NOMO-1 treated with dmso at 0.1 percent for 144 hours (cell line): ENCODE measurements around the gene HNRNPA2B1.
"Not testable (repeated sequence)": the region's sequence is repeated elsewhere in the genome, so short reads cannot be mapped to it uniquely, and the experiment has no call there.

Experiments
- DNase-seq: peaks from one replicate; lab custom pipeline; 2025; ENCODE audit not compliant: unreplicated experiment; lab: John Stamatoyannopoulos, UW

The HNRNPA2B1 gene

DNA sequence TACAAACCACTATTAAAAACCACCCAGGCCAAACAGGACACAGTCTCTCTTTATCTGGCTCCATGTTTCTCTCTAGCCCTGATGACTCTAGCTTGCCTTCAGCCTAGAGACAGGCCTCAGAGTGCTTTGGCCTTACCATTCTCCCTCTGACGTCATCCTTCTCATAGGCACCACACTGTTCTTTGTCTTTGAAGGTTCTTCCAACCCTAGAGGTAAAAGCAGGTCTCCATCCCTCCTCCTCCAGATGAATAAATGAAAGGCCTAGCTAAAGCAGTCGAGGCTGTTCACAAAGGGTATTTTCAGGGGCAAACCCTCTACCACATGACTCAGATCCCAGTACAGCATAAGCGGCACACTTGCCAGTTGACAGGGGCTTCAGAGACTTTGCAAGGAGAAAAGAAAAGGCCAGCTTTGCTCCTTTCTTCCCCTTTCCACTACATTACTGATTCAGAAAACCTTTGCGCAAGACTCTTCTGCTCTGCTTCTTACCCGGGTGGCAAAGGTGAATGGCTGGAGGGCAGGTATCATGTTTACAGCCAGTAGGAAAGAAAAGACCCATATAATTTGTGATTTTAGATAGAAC, 33.8 kb downstream of the HNRNPA2B1 start:
- no peak for DNase-seq

DNA sequence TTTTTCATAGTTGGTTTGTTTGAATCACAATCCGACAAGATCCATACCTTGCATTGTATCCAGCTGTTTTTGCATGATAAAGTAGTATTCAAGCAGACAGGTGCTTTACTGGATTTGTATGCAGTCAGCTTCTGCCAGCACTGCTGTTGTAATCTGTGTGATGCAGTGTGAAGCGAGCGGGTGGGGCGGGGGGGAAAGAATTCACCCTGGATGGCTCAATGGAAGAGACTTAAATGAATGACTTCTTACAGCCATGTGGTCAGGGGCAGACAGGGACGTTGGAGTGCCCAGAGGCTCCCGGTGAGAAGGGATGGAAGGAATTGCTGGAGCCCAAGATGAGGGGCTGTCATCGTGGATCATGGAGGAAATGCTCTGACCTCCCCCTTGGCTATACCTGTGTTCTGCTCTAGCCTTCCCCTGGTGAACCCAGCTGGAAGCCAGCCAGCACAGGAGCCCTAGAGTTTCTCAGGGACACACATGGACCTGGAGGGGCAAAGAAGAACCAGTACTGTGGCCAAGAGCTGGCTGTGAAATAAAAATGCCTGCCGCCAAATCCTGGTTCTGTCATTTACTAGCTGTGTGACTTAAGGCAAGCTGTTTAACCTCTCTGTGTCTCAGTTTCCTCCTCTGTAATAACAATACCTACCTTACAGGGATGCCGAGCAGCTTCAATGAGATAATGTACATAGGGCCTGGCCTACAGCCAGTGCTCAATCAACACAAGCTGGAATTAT, 34.4 kb downstream of the HNRNPA2B1 start:
- no peak for DNase-seq

GRCh38 chr7:26163804-26164203, 36.7 kb downstream of the HNRNPA2B1 start:
- DNase-seq: not testable (repeated sequence)

DNA sequence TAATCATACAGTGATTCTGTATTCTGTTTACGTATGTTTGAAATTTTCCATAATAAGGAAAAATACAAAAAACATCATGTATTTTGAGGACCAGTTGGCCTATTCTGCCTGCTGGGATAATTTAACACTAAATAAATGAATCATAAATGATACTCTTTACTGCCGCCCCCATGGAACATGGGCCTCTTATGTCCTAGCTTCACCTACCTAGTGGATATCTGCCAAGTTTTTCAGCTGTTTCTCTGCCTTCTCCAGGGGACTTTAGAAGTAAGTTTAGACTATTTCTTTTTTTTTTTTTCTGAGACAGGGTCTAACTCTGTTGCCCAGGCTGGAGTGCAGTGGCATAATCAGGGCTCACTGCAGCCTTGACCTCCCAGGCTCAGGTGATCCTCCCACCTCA, 38.1 kb downstream of the HNRNPA2B1 start:
- DNase-seq: no peak

DNA sequence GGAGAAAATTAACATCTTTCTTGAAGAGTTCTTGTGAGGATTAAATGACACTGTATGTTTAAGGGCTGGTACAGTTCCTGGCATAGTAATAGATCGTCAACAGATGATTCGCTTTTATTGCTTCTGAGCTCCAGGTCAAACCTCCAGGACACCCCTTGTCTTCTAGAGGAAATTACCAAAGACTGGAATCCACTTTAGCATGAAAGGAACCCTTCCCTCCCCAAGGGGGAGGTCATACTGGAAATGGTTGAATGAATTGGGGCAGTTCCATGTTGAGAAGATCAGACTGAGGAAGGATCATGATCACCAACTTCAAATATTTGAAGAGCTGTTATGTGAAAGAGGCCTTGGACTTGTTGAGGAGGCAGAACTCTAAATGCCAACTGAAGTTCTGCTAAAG, 39.6 kb downstream of the HNRNPA2B1 start:
- DNase-seq: no peak

DNA sequence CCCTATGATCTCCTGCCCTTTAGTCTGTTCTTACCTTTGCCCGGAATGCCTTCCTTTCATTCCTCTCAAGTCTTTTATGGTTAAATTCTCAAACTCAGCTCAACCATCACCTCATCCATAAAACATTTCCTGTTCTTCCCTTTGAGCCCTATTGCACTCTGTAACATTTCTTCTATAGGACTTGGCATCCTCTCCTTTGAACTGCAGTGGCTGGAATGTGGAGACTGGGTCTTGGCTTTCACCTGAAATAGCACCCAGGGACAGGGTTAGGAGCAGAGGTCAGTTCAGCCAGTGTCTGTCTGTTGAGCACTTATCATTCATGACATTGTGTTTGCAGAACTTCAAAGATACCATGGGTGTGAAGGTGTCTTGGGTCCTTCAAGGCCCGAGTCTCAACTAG, 41.3 kb downstream of the HNRNPA2B1 start:
- no peak for DNase-seq

DNA sequence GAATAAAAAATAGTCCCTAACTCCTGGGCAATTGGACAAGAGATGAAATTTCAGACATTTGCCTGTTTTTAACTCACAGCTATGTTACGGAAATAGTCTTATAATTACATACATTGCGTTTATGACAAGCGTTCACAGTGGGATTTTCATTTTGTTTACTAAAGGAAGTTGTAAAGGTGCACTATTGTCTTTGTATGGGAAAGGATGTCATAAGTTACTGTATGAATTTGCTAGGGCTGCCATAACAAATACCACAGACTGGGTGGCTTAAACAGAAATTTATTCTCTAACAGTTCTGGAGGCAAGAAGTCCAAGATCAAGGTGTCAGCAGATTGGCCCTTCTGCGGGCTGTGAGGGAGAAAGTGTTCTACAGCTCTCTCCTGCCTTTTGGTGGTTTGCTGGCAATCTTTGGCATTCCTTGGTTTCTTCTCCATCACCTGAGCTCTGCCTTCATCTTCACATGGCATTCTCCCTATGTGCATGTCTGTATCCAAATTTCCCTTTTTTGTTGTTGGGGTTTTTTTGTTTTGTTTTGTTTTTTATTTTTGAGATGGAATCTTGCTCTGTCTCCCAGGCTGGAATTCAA, 42.9 kb downstream of the HNRNPA2B1 start:
- DNase-seq: no peak

- no peak for DNase-seq
Measured at GRCh38 chr7:26156451-26157420, 43.8 kb downstream of the HNRNPA2B1 start.

GRCh38 chr7:26155531-26156375, 44.8 kb downstream of the HNRNPA2B1 start:
- DNase-seq: no peak

DNA sequence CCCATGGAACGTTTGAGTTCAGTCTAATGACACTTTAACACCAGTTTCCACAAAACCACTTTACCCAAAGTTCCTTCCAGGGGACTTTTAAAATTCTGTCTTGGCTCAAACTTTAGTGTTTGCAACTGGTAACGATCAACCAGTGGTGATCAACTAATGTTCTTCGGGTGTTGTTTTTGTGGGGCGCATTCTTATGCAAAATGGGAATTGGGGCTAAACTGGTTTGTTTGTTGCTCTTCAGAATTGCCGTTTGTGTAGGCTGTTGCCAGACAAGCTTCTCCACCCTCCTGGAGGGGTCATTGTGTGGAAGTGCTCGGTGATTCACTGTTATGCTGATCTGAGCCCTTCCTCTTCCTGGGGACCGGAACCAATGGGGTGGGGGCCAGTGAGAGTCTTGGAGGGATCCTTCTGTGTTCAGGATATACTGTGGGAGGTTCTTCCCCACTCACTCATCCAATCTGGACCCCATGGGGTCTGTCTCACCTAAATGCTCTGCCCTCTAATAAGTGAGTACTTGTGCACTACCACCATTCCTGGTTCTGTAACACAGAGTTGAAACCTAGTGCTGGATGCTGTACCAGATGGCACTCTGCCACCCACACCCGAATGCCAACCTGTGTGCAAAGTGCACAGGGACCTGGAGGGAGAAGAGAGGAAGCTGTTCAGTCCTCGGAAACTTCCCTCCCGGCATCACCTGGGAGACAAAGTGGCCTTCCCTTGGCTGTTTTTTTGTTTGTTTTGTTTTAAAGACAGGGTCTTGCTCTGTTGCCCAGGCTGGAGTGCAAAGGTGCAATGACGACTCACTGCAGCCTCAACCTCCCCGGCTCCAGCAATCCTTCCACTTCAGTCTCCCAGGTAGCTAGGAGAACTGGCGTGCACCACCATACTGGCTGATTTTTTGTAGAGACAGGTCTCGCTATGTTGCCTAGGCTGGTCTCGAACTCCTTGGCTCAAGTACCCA, 46.4 kb downstream of the HNRNPA2B1 start:
- DNase-seq: no peak

DNA sequence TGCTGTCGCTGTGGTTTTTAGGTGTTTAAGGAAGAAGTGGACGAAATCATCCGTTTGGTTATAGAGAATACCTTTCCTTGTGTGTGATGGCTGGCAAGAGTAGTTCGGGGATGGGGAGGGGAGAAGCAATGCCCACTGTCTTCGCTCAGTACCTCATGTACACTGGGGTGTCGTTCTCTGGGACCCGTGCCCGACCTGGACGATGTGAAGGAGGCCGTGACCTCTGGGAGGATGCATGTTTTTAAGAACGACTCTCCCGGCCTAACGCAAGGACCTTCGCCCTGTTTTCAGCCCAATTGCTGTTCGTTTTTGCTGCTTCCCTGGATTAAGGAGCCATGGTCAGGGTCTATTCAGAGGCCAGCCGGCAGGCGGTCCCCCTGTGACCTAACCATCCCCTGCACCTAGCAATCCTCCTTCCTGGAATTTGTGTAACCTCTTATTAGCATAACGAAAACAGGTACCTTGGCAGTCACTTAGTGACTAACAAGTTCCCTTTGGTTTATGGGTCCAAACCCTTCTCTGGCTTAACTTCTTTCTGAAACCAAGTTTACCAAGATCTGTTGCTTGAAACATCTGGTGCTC, 47.2 kb downstream of the HNRNPA2B1 start:
- no peak for DNase-seq

DNA sequence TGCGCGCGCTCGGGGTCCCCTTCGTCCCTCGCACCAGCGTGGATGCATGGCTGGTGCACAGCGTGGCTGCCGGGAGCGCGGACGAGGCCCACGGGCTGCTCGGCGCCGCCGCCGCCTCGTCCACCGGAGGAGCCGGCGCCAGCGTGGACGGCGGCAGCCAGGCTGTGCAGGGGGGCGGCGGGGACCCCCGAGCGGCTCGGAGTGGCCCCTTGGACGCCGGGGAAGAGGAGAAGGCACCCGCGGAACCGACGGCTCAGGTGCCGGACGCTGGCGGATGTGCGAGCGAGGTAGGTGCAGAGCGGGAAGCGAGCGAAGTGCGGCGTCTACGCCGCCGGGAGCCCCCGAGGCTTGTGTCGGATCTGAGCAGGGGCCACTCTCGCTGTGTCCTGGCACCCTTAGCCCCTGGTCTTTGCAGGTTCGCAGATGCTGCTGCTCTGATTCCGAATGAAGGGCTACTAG, 47.7 kb downstream of the HNRNPA2B1 start:
- DNase-seq: not testable (repeated sequence)

GRCh38 chr7:26151953-26152781, 48.4 kb downstream of the HNRNPA2B1 start, which contains the start of gene NFE2L3:
Gene NFE2L3 (plus strand): TSS chr7:26152198. CDS start chr7:26152499, 301 bp downstream.
- peak; percentile 80 for DNase-seq

GRCh38 chr7:26151650-26151952, 48.9 kb downstream of the HNRNPA2B1 start:
- no peak for DNase-seq

GRCh38 chr7:26151096-26151495, 49.5 kb downstream of the HNRNPA2B1 start:
- DNase-seq: no peak

- no peak for DNase-seq
Measured at GRCh38 chr7:26149391-26149977, 51.1 kb downstream of the HNRNPA2B1 start.

DNA sequence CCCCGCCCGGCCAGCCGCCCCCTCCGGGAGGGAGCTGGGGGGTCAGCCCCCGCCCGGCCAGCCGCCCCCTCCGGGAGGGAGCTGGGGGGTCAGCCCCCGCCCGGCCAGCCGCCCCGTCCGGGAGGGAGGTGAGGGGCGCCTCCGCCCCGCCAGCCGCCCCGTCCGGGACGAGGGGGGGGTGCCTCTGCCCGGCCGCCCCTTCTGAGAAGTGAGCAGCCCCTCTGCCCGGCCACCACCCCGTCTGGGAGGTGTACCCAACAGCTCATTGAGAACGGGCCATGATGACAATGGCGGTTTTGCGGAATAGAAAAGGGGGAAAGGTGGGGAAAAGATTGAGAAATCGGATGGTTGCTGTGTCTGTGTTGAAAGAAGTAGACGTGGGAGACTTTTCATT, 52.2 kb downstream of the HNRNPA2B1 start:
- not testable (repeated sequence) for DNase-seq
